Measurements from ENCODE around the gene BHLHA15.

The BHLHA15 gene

DNA sequence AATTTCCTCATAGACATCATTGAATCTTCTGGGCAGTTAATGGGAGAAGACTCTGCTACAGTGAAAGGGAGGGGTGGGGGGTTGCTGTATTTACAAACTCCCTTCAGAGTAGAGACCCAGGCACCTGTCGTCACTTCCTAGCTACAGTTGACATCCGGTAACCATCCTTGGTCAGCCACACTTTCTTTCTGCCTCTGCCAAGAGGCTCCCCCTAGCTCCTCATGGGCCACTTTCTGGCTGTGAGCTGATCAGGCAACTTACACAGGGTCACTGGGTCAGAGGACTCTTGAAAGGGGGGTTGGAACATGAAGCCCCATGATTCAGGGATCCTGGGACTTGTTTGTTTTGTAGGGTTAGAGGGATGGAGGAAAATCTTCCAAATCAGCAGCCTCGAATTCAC, 39.5 kb downstream of the BHLHA15 start:
- DNase-seq: peak; percentile 28 to 35

DNA sequence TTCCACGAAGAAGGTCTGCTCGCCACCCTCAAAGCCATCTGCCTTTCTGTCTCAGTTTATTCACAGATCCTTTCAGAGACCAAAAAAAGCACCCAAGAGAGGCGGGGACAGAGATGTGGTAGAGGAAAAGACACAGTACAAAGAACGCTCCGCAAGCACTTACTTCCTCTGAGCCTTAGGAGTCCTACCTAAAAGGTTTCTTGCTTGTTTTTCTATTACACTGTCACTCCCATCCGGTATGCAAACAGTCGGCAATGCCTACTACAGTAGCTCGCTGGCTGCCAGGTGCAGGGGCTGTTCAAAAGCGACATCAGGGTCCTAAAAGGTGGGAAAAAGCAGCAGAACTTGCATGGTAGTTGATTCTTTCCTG, 40.0 kb downstream of the BHLHA15 start:
- DNase-seq: peak; percentile 18 to 25

GRCh38 chr7:98251601-98252424, 40.6 kb downstream of the BHLHA15 start, which contains the start of gene TECPR1:
TSS of gene TECPR1 (minus strand) at chr7:98252232. CDS start at chr7:98246146, 6,086 bp downstream.
- DNase-seq: peak; percentile 72 to 78

- DNase-seq: no peak
These were observed 41.3 kb downstream of the BHLHA15 start for GRCh38 chr7:98252425-98253054.

- no peak for DNase-seq
These were observed 43.3 kb downstream of the BHLHA15 start for GRCh38 chr7:98254516-98254915.

DNA sequence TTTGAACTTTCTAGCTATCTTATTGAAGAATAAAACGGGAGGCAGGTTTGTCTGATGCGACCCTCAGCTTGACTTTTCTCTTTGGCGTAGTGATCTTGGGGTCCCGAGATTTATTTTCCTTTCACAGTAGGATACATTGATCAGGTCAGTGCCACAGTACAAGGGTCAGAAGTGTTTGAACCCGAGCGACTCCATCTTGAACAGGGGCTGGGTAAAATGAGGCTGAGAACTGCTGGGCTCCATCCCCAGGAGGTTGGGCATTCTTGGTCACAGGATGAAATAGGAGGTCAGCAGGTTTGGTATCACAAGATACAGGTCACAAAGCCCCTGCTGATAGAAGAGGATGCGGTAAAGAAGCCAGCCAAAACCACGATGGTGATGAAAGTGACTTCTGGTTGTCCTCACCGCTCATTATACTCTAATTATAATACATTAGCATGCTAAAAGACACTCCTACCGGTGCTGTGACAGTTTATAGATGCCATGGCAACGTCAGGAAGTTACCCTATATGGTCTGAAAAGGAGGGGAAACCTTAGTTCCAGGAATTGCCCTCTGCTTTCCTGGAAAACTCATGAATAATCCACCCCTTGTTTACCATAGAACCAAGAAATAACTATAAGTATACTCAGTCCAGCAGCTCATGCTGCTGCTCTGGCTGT, 43.8 kb downstream of the BHLHA15 start:
- DNase-seq: no peak

GRCh38 chr7:98256431-98256830, 45.2 kb downstream of the BHLHA15 start:
- DNase-seq: no peak

GRCh38 chr7:98257701-98258100, 46.5 kb downstream of the BHLHA15 start:
- no peak for DNase-seq
